Natural killer cell (primary cell): Measurements from ENCODE around the gene NFIB. TPM values are rescaled to one million over a fixed set of nuclear protein-coding genes. Genes with fewer than 3 reads are reported as not detected.

Experiments
- ATAC-seq, 3 donors: fragments of 150-1000 bp in 2 of 3; fragments of 200-7000 bp in 1 of 3; cut with Tn5 transposase; 1 replicate in 1 of 3; 2 replicates in 2 of 3; pipeline ENCODE4 v1.10.0; 2021; ENCODE audit warnings: mild to moderate bottlenecking in 2 of 3, moderate library complexity in 2 of 3
- DNase-seq, 2 donors: peaks; one replicate each; pipeline versions ENCODE4 v3.0.0 to v3.0.0-alpha.2; 2013 to 2021; ENCODE audit warnings: mixed read lengths in 1 of 2
- H3K27ac ChIP-seq: one replicate; pipeline ENCODE4 v1.5.1; 2013; ENCODE audit warnings: mild to moderate bottlenecking, low read length
- H3K27me3 ChIP-seq: one replicate; pipeline ENCODE4 v1.6.1; 2013; ENCODE audit warnings: low read length; ENCODE audit not compliant: control insufficient read depth, insufficient read depth
- H3K36me3 ChIP-seq: one replicate; pipeline ENCODE4 v1.6.1; 2013; ENCODE audit warnings: low read length; ENCODE audit not compliant: control insufficient read depth, insufficient read depth
- H3K4me1 ChIP-seq: one replicate; pipeline ENCODE4 v1.6.1; 2013; ENCODE audit warnings: low read length; ENCODE audit not compliant: control insufficient read depth, insufficient read depth
- H3K4me3 ChIP-seq: one replicate; pipeline ENCODE4 v1.5.1; 2013; ENCODE audit warnings: low read length
- H3K9me3 ChIP-seq: one replicate; pipeline ENCODE4 v1.6.1; 2013; ENCODE audit warnings: low read length; ENCODE audit not compliant: control insufficient read depth, insufficient read depth
- H3K27ac Mint-ChIP-seq, 2 donors: one replicate each; pipeline ENCODE4 v1.8.0; 2022; ENCODE audit warnings: mild to moderate bottlenecking in 2 of 2, mixed read lengths in 2 of 2, moderate library complexity in 1 of 2
- H3K27me3 Mint-ChIP-seq, 2 donors: one replicate each; pipeline ENCODE4 v1.8.0; 2022; ENCODE audit warnings: low read depth in 2 of 2, mixed read lengths in 2 of 2
- H3K36me3 Mint-ChIP-seq: one replicate; pipeline ENCODE4 v1.8.0; 2022; ENCODE audit warnings: mixed read lengths
- H3K4me1 Mint-ChIP-seq, 2 donors: one replicate each; pipeline ENCODE4 v1.8.0; 2022; ENCODE audit warnings: mixed read lengths in 2 of 2
- H3K4me3 Mint-ChIP-seq: one replicate; pipeline ENCODE4 v1.8.0; 2022; ENCODE audit warnings: mild to moderate bottlenecking, moderate library complexity, mixed read lengths
- H3K9me3 Mint-ChIP-seq, 2 donors: one replicate each; pipeline ENCODE4 v1.8.0; 2022; ENCODE audit warnings: mixed read lengths in 2 of 2
- WGBS: methylation state at CpG from one replicate; pipeline ENCODE4 v1.1.7; 2013; ENCODE audit warnings: missing lambda C conversion rate; ENCODE audit not compliant: insufficient coverage; 5-methylcytosine and 5-hydroxymethylcytosine counted together
- intact Hi-C: fragments of 100-400 bp; cut with micrococcal nuclease; formaldehyde crosslinking; loops from one replicate; pipeline ENCODE4 v1.14.2; 2022
- total RNA-seq, 4 donors: library from RNA; stranded (reverse); fragments of 120-200 nt in 1 of 4; gene quantifications; one replicate each; pipeline versions ENCODE4 v1.2.3 to v1.2.4, GENCODE V29; 2013 to 2022
- TF ChIP-seq, protein P1 (sequence below): fragments of 200-600 bp; IDR thresholded peaks from one replicate; pipeline ENCODE4 v1.8.0; 2022; ENCODE audit warnings: antibody characterized with exemption

The NFIB gene
- total RNA-seq, 3 donors from 2014 or later (not counting 1 experiment from before 2014, with no cell fraction given): 0.20 to 0.21 TPM; not detected in 1

DNA sequence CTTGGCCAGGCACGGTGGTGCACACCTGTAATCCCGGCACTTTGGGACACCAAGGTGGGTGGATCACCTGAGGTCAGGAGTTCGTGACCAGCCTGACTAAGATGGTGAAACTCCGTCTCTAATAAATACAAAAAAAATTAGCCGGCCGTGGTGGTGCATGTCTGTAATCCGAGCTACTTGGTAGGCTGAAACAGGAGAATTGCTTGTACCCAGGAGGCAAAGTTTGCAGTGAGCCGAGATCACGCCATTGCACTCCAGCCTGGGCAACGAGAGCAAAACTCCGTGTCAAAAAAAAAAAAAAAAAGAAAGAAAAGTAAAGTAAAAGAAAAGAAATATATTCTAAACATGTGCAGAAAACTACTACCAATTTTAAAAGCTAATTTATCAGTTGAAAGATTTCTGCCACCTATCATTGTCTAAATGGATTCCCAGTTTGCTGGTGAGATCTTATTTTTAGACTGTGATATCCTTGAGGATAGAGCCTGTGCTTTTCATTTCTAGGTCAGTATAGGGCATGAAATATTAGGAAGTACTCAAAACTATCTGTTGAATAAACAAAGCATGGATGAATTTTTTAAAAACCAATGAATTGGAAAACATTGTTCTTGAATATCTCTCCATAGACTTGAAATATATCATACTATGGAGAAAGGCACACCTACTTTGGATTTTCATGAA lies 86.9 kb downstream of the NFIB start:
- Mint-ChIP-seq H3K36me3 (no peaks in the 10 kb centered on the region), H3K27ac (no peak overlapping the region), H3K9me3 (no peaks in the 10 kb centered on the region), H3K4me3 (no peak overlapping the region), H3K4me1 (no peaks in the 10 kb centered on the region), H3K27me3 (no peaks in the 10 kb centered on the region)
- intact Hi-C loops: no loop called here
- DNase-seq (no peak), ATAC-seq (no peak)
- no peak overlapping the region for H3K4me3 ChIP-seq
- TF ChIP-seq, protein P1, sequence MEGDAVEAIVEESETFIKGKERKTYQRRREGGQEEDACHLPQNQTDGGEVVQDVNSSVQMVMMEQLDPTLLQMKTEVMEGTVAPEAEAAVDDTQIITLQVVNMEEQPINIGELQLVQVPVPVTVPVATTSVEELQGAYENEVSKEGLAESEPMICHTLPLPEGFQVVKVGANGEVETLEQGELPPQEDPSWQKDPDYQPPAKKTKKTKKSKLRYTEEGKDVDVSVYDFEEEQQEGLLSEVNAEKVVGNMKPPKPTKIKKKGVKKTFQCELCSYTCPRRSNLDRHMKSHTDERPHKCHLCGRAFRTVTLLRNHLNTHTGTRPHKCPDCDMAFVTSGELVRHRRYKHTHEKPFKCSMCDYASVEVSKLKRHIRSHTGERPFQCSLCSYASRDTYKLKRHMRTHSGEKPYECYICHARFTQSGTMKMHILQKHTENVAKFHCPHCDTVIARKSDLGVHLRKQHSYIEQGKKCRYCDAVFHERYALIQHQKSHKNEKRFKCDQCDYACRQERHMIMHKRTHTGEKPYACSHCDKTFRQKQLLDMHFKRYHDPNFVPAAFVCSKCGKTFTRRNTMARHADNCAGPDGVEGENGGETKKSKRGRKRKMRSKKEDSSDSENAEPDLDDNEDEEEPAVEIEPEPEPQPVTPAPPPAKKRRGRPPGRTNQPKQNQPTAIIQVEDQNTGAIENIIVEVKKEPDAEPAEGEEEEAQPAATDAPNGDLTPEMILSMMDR: no peak
- no peaks in the 10 kb centered on the region for H3K36me3 ChIP-seq
- H3K9me3 ChIP-seq: no peaks in the 10 kb centered on the region
- no peak overlapping the region for H3K27ac ChIP-seq
- H3K4me1 ChIP-seq: no peaks in the 10 kb centered on the region
- WGBS: 90% methylated on average over 9 of the region's 11 CpGs
- H3K27me3 ChIP-seq: no peaks in the 10 kb centered on the region

DNA sequence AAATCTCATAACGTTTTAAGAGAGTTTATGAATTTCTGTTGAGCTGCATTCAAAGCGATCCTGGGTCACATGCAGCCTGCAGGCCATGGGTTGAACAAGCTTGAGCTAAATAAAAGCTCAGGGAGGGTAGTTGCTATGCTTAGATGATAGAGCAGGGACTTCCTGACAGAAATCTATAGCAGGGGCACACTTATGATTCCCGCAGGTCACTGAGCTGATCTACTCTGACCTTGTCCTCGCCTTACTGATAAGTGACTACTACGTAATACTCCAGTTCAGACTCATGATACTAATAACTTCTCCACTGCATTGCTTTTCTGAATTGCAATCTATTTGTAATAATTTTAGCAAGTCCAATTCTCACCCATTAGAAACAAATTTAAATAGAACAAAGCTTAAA lies 90.9 kb downstream of the NFIB start:
- Mint-ChIP-seq H3K36me3 (no peaks in the 10 kb centered on the region), H3K4me3 (no peak overlapping the region), H3K9me3 (peaks cover 3 to 4% of the 10 kb centered on the region in 2 donors), H3K27ac (no peak overlapping the region), H3K27me3 (no peaks in the 10 kb centered on the region), H3K4me1 (no peaks in the 10 kb centered on the region)
- WGBS: 94% methylated on average over 5 of the region's 5 CpGs
- intact Hi-C loops: no loop called here
- no peak overlapping the region for H3K4me3 ChIP-seq
- no peaks in the 10 kb centered on the region for H3K36me3 ChIP-seq
- no peaks in the 10 kb centered on the region for H3K4me1 ChIP-seq
- TF ChIP-seq, protein P1: no peak
- no peaks in the 10 kb centered on the region for H3K9me3 ChIP-seq
- no peak overlapping the region for H3K27ac ChIP-seq
- no peaks in the 10 kb centered on the region for H3K27me3 ChIP-seq
- no peak for DNase-seq
- ATAC-seq: no peak

DNA sequence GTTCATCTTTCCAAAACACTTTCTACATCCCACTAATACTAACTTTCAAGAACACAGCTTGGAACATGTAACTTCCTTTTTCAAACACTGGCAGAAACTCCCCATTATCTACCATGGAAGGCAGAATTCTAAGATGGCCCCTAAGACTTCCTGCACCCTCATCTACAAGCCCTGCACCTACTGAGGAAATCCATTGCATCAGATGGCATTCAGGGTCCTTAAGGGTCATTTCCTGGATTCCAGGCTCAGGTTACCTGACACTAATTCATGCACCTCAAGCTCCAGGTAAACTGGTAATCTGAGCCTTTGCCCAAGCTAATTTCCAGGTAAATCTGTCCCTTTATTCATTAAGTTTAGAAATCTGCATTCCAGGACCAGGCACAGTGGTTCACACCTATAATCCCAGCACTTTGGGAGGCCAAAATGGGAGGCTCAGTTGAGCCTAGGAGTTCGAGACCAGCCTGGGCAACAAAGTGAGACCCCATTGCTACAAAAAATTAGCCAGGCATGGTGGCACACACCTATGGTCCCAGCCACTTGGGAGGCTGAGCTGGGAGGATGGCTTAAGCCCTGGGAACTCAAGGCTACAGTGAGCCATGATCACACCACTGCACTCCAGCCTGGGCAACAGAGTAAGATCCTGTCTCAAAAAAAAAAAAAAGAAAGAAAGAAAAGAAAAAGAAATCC lies 91.6 kb downstream of the NFIB start:
- no peaks in the 10 kb centered on the region for H3K4me1 ChIP-seq
- no peak for DNase-seq
- no peak overlapping the region for H3K27ac ChIP-seq
- no peaks in the 10 kb centered on the region for H3K36me3 Mint-ChIP-seq
- peaks cover 3 to 4% of the 10 kb centered on the region in 2 donors for H3K9me3 Mint-ChIP-seq
- no peak for ATAC-seq
- no peaks in the 10 kb centered on the region for H3K27me3 ChIP-seq
- TF ChIP-seq, protein P1: no peak
- no peaks in the 10 kb centered on the region for H3K27me3 Mint-ChIP-seq
- no peak overlapping the region for H3K27ac Mint-ChIP-seq
- H3K4me1 Mint-ChIP-seq: no peaks in the 10 kb centered on the region
- intact Hi-C loops: no loop called here
- WGBS: 76% methylated on average over 1 of the region's 1 CpG
- no peak overlapping the region for H3K4me3 ChIP-seq
- H3K9me3 ChIP-seq: no peaks in the 10 kb centered on the region
- H3K4me3 Mint-ChIP-seq: no peak overlapping the region
- no peaks in the 10 kb centered on the region for H3K36me3 ChIP-seq
